Measurements from ENCODE around the gene BYSL. TPM values are rescaled to one million over a fixed set of nuclear protein-coding genes. Genes with fewer than 3 reads are reported as not detected.

BYSL gene
- total and polyA plus RNA-seq, 9 donors = 4.8 to 29.2 (median 13.6) TPM

DNA sequence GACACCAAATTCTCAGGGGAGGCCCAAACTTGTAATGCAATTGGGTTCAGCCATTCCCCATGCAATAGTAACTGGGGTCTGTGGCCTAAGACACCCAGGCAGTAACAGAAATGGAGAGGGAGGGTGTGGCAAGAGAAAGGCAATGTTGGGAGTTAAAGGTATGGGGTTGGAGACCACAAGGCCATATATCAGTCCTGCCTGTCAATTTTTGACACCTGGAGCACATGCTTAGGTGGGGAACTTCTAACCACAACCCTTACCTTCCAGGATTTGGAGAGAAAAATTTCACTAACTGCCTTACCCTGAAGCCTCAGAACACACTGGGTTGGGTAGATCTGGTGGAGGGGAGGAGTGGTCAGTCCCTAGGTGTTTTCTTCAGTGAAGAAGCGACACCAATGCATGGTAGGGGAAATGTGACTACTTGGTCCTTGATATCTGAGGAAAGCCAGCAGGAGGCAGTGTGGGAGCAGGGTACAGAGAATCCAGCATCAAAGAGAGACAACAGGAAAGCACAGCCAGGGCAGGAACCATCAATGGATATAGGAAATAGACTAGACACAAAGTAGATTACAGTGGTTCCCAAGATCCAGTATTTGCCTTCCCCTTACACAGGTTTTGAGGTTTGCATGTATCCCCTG is 19.3 kb upstream of the BYSL start:
- no peaks in the 10 kb centered on the region for H3K27me3 ChIP-seq
- H3K9me3 ChIP-seq = no peaks in the 10 kb centered on the region
- no peaks in the 10 kb centered on the region for H3K4me1 ChIP-seq (ENCODE audit: insufficient read depth)
- no peak overlapping the region for H3K4me3 ChIP-seq
- WGBS, 3 donors = 95 to 96% (median 95%) methylated on average over 1 of the region's 1 CpG
- intact Hi-C loops (cut with DNase I) = no loop called here
- H3K36me3 ChIP-seq = no peaks in the 10 kb centered on the region
- no peak overlapping the region for H3K27ac ChIP-seq
- TF ChIP-seq EP300 (IDR thresholded peaks at IDR 0.05) (no peak), POLR2A (IDR thresholded peaks at IDR 0.05) (no peak), CTCF (IDR thresholded peaks at IDR 0.05) (no peak)
- no peak for DNase-seq

DNA sequence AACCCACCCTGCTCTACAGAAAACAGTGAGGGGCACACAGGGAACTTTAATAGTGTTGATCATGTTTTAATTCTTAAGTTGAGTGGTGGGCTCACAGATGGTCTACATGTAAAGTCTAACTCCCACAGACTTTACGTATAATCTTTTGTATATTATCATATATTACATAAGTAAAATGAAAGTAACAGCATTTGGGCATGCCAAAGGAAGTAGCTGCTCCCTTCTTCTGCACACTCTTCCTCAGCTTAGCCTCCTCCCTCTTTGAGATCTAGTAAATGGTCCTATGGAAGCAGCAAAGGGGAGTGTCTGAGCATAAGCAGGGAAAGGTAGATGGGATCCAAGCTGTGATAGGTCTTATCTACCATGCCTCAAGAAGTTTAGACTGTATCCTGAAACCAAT is 11.6 kb upstream of the BYSL start:
- H3K27me3 ChIP-seq = no peaks in the 10 kb centered on the region
- no peak overlapping the region for H3K4me3 ChIP-seq
- DNase-seq = no peak
- TF ChIP-seq CTCF (IDR thresholded peaks at IDR 0.05) (no peak), EP300 (IDR thresholded peaks at IDR 0.05) (no peak), POLR2A (IDR thresholded peaks at IDR 0.05) (no peak)
- H3K9me3 ChIP-seq = no peaks in the 10 kb centered on the region
- intact Hi-C loops (cut with DNase I) = loop anchor here in 1 of 4 donors (10.0 kb wide), 1 partner anchor 1235 kb away; no protein-coding TSS in a partner anchor
- 95 to 100% (median 97%) methylated on average over 1 of the region's 1 CpG for WGBS, 3 donors
- H3K27ac ChIP-seq = no peak overlapping the region
- no peaks in the 10 kb centered on the region for H3K4me1 ChIP-seq (ENCODE audit: insufficient read depth)
- H3K36me3 ChIP-seq = no peaks in the 10 kb centered on the region

GRCh38 chr6:41914343-41914742 is 7.0 kb upstream of the BYSL start:
- no peak overlapping the region for H3K27ac ChIP-seq
- no peaks in the 10 kb centered on the region for H3K4me1 ChIP-seq (ENCODE audit: insufficient read depth)
- 75 to 89% (median 82%) methylated on average over 2 of the region's 2 CpGs for WGBS, 3 donors
- H3K36me3 ChIP-seq = no peaks in the 10 kb centered on the region
- H3K9me3 ChIP-seq = no peaks in the 10 kb centered on the region
- no peak overlapping the region for H3K4me3 ChIP-seq
- DNase-seq = no peak
- intact Hi-C loops (cut with DNase I) = loop anchor here in 1 of 4 donors (10.0 kb wide), 1 partner anchor 1230 kb away; no protein-coding TSS in a partner anchor
- no peaks in the 10 kb centered on the region for H3K27me3 ChIP-seq
- no peak for TF ChIP-seq EP300 (IDR thresholded peaks at IDR 0.05)
- no peak for TF ChIP-seq POLR2A (IDR thresholded peaks at IDR 0.05)
- no peak for TF ChIP-seq CTCF (IDR thresholded peaks at IDR 0.05)

- intact Hi-C loops (cut with DNase I) = loop anchor here in 1 of 4 donors (10.0 kb wide), 1 partner anchor 1230 kb away; no protein-coding TSS in a partner anchor
- Histone ChIP-seq H3K27ac (no peak overlapping the region), H3K9me3 (no peaks in the 10 kb centered on the region), H3K36me3 (no peaks in the 10 kb centered on the region), H3K4me3 (no peak overlapping the region), H3K27me3 (no peaks in the 10 kb centered on the region), H3K4me1 (ENCODE audit: insufficient read depth) (peaks cover 2% of the 10 kb centered on the region)
- no peak for TF ChIP-seq CTCF (IDR thresholded peaks at IDR 0.05)
- TF ChIP-seq EP300 (IDR thresholded peaks at IDR 0.05) = no peak
- no peak for TF ChIP-seq POLR2A (IDR thresholded peaks at IDR 0.05)
- DNase-seq = no peak
- 91 to 96% (median 95%) methylated on average over 4 of the region's 4 CpGs for WGBS, 3 donors
Measured at GRCh38 chr6:41914869-41915530, 6.3 kb upstream of the BYSL start.
